Pancreas (tissue), 10 donors: ENCODE measurements around the gene FAM131A. TPM values are rescaled to one million over a fixed set of nuclear protein-coding genes. Genes with fewer than 3 reads are reported as not detected.

ENCODE experiments used
- ATAC-seq, 4 donors: fragments of 200-7000 bp; cut with Tn5 transposase; one replicate each; pipeline versions ENCODE4 v1.8.0 to v1.9.1; 2020; ENCODE audit warnings: mild to moderate bottlenecking in 4 of 4, moderate library complexity in 4 of 4
- DNase-seq, 6 donors: peaks; one replicate each; pipeline ENCODE4 v3.0.0-alpha.2; 2020
- FAIRE-seq: peaks from 2 replicates; lab custom pipeline; 2012; peaks lifted over from hg19 to GRCh38; lab: Jason Lieb, UNC
- H3K27ac ChIP-seq, 4 donors: fragments of 200-600 bp; sonication (generic); 1 replicate in 3 of 4; 2 replicates in 1 of 4; pipeline versions ENCODE4 v1.5.0 to v1.8.0; 2020
- H3K27me3 ChIP-seq, 4 donors: fragments of 200-600 bp; one replicate each; pipeline ENCODE4 v1.8.0; 2021
- H3K36me3 ChIP-seq, 3 donors: fragments of 200-600 bp; sonication (generic) in 1 of 3; one replicate each; pipeline versions ENCODE4 v1.5.0 to v1.8.0; 2020 to 2021
- H3K4me1 ChIP-seq, 3 donors: fragments of 200-600 bp; one replicate each; pipeline ENCODE4 v1.8.0; 2021
- H3K4me3 ChIP-seq, 4 donors: fragments of 200-600 bp; sonication (generic) in 2 of 4; one replicate each; pipeline versions ENCODE4 v1.5.0 to v1.8.0; 2020 to 2021
- H3K9me3 ChIP-seq, 4 donors: fragments of 200-600 bp; one replicate each; pipeline ENCODE4 v1.8.0; 2021
- CTCF ChIP-seq, 4 donors: fragments of 200-600 bp; sonication (generic) in 3 of 4; IDR thresholded peaks; one replicate each; pipeline versions ENCODE4 v1.5.0 to v1.8.0; 2021; ENCODE audit warnings: antibody characterized with exemption in 4 of 4
- WGBS, 2 donors: extraction: QIAGEN DNeasy Blood & Tissue Kit; methylation state at CpG; one replicate each; pipeline ENCODE4 v1.1.7; 2013; 5-methylcytosine and 5-hydroxymethylcytosine counted together
- intact Hi-C, 3 donors: fragments of 100-400 bp; cut with DNase I; formaldehyde crosslinking; loops; one replicate each; pipeline versions ENCODE4 v1.11.1 to v1.14.2; 2022
- polyA plus RNA-seq, 2 donors: library from polyadenylated mRNA; stranded (reverse); fragments of 200-250 nt; gene quantifications; one replicate each; pipeline ENCODE4 v1.2.3, GENCODE V29; 2013
- total RNA-seq, 6 donors: library from RNA; stranded (reverse); fragmentation: NEBNext Ultra II Directional in 4 of 6; extraction: Animal tissue kit (Norgen Biotek cat#: 25700) in 4 of 6; gene quantifications; one replicate each; pipeline versions ENCODE4 v1.2.1 to v1.2.4, GENCODE V29; 2021 to 2023
- donor health status: healthy with polysubstance abuse.
- donor health status: DM: no; HTN: no; CAD: no; lungs with moderate emphysema.
- donor health status: DM: no; HTN: no; CAD: no.
- donor health status: control.
- donor health status: control.
- donor health status: Bipolar disorder and iron deficiency.
- donor health status: DM: yes; HTN: yes; CAD: no.
- donor health status: DM: no; HTN: no; CAD: no.
- donor health status: DM: no; HTN: no; CAD: no.
- donor health status: DM: yes; HTN: yes; CAD: no.

The FAM131A gene
- total and polyA plus RNA-seq, 8 donors: 4.0 to 22.5 (median 7.9) TPM

GRCh38 chr3:184333700-184334099, 3.7 kb upstream of the FAM131A start:
- Histone ChIP-seq H3K9me3 (no peaks in the 10 kb centered on the region), H3K36me3 (peaks cover 21 to 51% (median 35%) of the 10 kb centered on the region in 3 donors), H3K4me3 (no peak overlapping the region), H3K4me1 (peaks cover 0 to 11% (median 0%) of the 10 kb centered on the region in 3 donors), H3K27ac (no peak overlapping the region), H3K27me3 (no peaks in the 10 kb centered on the region)
- DNase-seq (peak in 1 of 6 donors; percentile 12), FAIRE-seq (no peak), ATAC-seq (no peak)
- TF ChIP-seq CTCF (IDR thresholded peaks at IDR 0.05): no peak
- intact Hi-C loops: no loop called here
- 66 to 72% methylated on average over 3 of the region's 3 CpGs for WGBS, 2 donors

GRCh38 chr3:184334470-184335158, 2.8 kb upstream of the FAM131A start:
- Histone ChIP-seq H3K9me3 (no peaks in the 10 kb centered on the region), H3K27ac (peak overlapping the region in 3 of 4 donors; percentile 91 to 93 (median 92)), H3K4me3 (no peak overlapping the region), H3K4me1 (peaks cover 0 to 11% (median 0%) of the 10 kb centered on the region in 3 donors), H3K27me3 (no peaks in the 10 kb centered on the region), H3K36me3 (peaks cover 19 to 41% (median 26%) of the 10 kb centered on the region in 3 donors)
- 83% methylated on average over 15 of the region's 15 CpGs for WGBS, 2 donors
- TF ChIP-seq CTCF (IDR thresholded peaks at IDR 0.05): no peak
- ATAC-seq: no peak
- FAIRE-seq: no peak
- DNase-seq: peak in 3 of 6 donors; percentile 13 to 76 (median 49)
- intact Hi-C loops: no loop called here

GRCh38 chr3:184335291-184335660, 2.1 kb upstream of the FAM131A start:
- Histone ChIP-seq H3K36me3 (peaks cover 13 to 39% (median 23%) of the 10 kb centered on the region in 3 donors), H3K4me1 (peaks cover 0 to 11% (median 0%) of the 10 kb centered on the region in 3 donors), H3K9me3 (no peaks in the 10 kb centered on the region), H3K4me3 (peak overlapping the region in 2 of 4 donors; percentile 57 to 80), H3K27ac (peak overlapping the region; percentile 89 to 93 (median 92)), H3K27me3 (no peaks in the 10 kb centered on the region)
- DNase-seq: peak in 2 of 6 donors; percentile 19 to 34
- intact Hi-C loops: no loop called here
- TF ChIP-seq CTCF (IDR thresholded peaks at IDR 0.05): no peak
- whole genome bisulfite sequencing, 2 donors: 37 to 44% methylated on average over 4 of the region's 4 CpGs
- peak; percentile 7 to 14 (median 10) for ATAC-seq
- FAIRE-seq: no peak

DNA sequence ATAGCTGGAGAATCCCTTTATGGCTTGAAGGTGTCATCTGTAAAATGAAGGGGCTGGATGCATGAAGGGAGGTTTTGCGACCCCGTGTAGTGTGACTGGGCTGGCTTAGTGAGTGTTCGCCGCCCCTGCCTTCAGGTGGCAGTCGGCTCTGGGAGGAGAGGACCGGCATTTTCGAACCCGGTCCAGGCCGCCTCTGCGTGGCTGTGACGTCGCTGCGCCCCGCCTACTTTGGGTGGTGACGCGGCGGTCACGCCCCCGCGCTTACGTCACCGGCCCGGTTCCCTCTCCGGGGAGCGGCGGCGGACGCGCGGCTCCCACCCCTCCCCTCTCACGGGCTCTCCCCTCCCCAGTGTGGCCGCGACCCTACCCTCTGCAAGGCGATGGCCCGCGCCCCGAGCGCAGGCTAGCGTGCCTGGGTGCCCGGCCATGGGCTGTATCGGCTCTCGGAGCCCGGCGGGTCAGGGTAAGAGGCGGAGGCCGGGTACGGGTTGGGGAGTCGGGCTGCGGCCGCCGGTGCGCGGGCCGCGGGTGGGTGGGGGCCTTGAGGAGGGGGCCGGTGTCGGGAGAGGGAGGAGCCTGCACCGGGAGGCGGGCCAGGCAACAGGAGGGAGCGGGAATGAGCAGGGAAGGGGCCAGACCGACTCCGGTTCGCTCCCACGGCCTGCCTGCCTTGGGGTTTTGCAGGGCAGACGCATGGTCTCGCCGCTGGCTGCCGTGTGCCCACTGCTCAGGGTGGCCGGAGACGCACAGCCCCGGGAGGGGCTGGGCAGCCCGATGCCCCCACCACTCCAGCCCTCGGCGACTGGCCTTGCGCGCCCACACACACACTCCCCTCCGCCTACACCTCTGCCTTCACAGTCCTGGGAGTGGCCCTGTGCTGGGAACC, 1.5 kb upstream of the FAM131A start:
- DNase-seq (peak; percentile 77 to 96 (median 89)), ATAC-seq (peak; percentile 85 to 86 (median 86)), FAIRE-seq (no peak)
- Histone ChIP-seq H3K27me3 (no peaks in the 10 kb centered on the region), H3K4me3 (peak overlapping the region; percentile 51 to 80 (median 60)), H3K36me3 (peaks cover 7 to 34% (median 23%) of the 10 kb centered on the region in 3 donors), H3K9me3 (no peaks in the 10 kb centered on the region), H3K27ac (peak overlapping the region; percentile 89 to 93 (median 92)), H3K4me1 (peaks cover 0 to 11% (median 0%) of the 10 kb centered on the region in 3 donors)
- 1 to 3% methylated on average over 52 to 77 of the region's 77 CpGs for WGBS, 2 donors
- intact Hi-C loops: no loop called here
- TF ChIP-seq CTCF (IDR thresholded peaks at IDR 0.05): no peak
